Brain microvascular endothelial cell (primary cell): ENCODE results near the gene SERPINA4.

Source experiments
- DNase-seq: peaks from one replicate; pipeline ENCODE4 v3.0.0-alpha.2; 2020
- H3K27ac ChIP-seq: fragments of 250-450 bp; sonication (Bioruptor Pico); 2 replicates; pipeline ENCODE4 v1.5.1; 2020; ENCODE audit warnings: mild to moderate bottlenecking, moderate library complexity
- H3K27me3 ChIP-seq: fragments of 250-450 bp; sonication (Bioruptor Pico); replicated peaks from 2 replicates; pipeline ENCODE4 v1.5.1; 2020; ENCODE audit warnings: mild to moderate bottlenecking
- H3K36me3 ChIP-seq: fragments of 250-450 bp; sonication (Bioruptor Pico); replicated peaks from 2 replicates; pipeline ENCODE4 v1.5.1; 2020; ENCODE audit warnings: mild to moderate bottlenecking
- H3K4me3 ChIP-seq: 2 replicates; pipeline ENCODE4 v1.5.1; 2011; ENCODE audit warnings: low read depth, mild to moderate bottlenecking, control low read depth, low read length, moderate library complexity
- in situ Hi-C: cut with HindIII; loops from 2 replicates; pipeline ENCODE4 v1.10.0; 2017; ENCODE audit warnings: low sequenced_read_pairs, low pct_ligation_motif_present
- TF ChIP-seq, protein P1 (sequence below): IDR thresholded peaks from 2 replicates; pipeline ENCODE4 v1.5.1; 2011; ENCODE audit warnings: low read depth, mild to moderate bottlenecking, moderate library complexity, low read length, control low read depth, inconsistent platforms; ENCODE audit errors: missing control alignments

SERPINA4 gene

GRCh38 chr14:94617988-94618822 lies 57.0 kb downstream of the SERPINA4 start:
- Histone ChIP-seq H3K36me3 (no peaks in the 10 kb centered on the region), H3K27me3 (no peaks in the 10 kb centered on the region), H3K27ac (no peak overlapping the region), H3K4me3 (no peak overlapping the region)
- TF ChIP-seq, protein P1, sequence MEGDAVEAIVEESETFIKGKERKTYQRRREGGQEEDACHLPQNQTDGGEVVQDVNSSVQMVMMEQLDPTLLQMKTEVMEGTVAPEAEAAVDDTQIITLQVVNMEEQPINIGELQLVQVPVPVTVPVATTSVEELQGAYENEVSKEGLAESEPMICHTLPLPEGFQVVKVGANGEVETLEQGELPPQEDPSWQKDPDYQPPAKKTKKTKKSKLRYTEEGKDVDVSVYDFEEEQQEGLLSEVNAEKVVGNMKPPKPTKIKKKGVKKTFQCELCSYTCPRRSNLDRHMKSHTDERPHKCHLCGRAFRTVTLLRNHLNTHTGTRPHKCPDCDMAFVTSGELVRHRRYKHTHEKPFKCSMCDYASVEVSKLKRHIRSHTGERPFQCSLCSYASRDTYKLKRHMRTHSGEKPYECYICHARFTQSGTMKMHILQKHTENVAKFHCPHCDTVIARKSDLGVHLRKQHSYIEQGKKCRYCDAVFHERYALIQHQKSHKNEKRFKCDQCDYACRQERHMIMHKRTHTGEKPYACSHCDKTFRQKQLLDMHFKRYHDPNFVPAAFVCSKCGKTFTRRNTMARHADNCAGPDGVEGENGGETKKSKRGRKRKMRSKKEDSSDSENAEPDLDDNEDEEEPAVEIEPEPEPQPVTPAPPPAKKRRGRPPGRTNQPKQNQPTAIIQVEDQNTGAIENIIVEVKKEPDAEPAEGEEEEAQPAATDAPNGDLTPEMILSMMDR: no peak
- in situ Hi-C loops: no loop called here
- no peak for DNase-seq

GRCh38 chr14:94619297-94619696 lies 58.1 kb downstream of the SERPINA4 start:
- H3K36me3 ChIP-seq: no peaks in the 10 kb centered on the region
- H3K4me3 ChIP-seq: no peak overlapping the region
- H3K27me3 ChIP-seq: no peaks in the 10 kb centered on the region
- no peak overlapping the region for H3K27ac ChIP-seq
- TF ChIP-seq, protein P1: no peak
- DNase-seq: no peak
- in situ Hi-C loops: no loop called here
